ENCODE results near the gene SOS1.

DNA sequence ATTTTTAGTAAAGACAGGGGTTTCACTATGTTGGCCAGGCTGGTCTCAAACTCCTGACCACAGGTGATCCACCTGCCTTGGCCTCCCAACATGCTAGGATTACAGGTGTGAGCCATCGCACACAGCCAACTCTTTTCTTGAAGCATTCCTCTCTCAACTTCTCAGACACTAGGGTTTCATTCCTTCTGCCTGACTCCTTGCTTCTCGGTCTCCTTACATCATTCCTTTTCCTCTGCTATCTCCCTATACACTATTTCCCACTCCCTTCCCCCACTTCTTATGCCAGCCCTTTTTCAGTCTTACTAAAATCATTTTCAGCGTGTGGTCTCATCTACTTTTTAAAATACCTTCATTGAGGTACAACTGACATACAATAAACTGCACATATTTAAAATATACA, 6.1 kb downstream of the SOS1 start:
- TF ChIP-seq, protein P1, sequence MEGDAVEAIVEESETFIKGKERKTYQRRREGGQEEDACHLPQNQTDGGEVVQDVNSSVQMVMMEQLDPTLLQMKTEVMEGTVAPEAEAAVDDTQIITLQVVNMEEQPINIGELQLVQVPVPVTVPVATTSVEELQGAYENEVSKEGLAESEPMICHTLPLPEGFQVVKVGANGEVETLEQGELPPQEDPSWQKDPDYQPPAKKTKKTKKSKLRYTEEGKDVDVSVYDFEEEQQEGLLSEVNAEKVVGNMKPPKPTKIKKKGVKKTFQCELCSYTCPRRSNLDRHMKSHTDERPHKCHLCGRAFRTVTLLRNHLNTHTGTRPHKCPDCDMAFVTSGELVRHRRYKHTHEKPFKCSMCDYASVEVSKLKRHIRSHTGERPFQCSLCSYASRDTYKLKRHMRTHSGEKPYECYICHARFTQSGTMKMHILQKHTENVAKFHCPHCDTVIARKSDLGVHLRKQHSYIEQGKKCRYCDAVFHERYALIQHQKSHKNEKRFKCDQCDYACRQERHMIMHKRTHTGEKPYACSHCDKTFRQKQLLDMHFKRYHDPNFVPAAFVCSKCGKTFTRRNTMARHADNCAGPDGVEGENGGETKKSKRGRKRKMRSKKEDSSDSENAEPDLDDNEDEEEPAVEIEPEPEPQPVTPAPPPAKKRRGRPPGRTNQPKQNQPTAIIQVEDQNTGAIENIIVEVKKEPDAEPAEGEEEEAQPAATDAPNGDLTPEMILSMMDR (IDR thresholded peaks at IDR 0.05; ENCODE audit: low read depth, low read length) = no peak
- TF ChIP-seq, protein P2, sequence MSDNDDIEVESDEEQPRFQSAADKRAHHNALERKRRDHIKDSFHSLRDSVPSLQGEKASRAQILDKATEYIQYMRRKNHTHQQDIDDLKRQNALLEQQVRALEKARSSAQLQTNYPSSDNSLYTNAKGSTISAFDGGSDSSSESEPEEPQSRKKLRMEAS (IDR thresholded peaks at IDR 0.05; ENCODE audit: low read depth, low read length) = no peak
- no peak for TF ChIP-seq POLR2A (IDR thresholded peaks at IDR 0.05; ENCODE audit: extremely low read depth, insufficient read length)
- TF ChIP-seq MYC (IDR thresholded peaks at IDR 0.05; ENCODE audit: low read depth, low read length) = no peak
